Liver (tissue), 9 donors: ENCODE results near the gene STOML2. TPM values are rescaled to one million over a fixed set of nuclear protein-coding genes. Genes with fewer than 3 reads are reported as not detected.

Source experiments
- DNase-seq: peaks from one replicate; pipeline ENCODE4 v3.0.0-alpha.2; 2017; ENCODE audit warnings: low spot score
- H3K27ac ChIP-seq, 2 donors: one replicate each; pipeline ENCODE4 v1.7.0; 2013; ENCODE audit warnings: inconsistent platforms in 2 of 2, low read length in 2 of 2, control low read depth in 1 of 2, low read depth in 1 of 2, mild to moderate bottlenecking in 1 of 2
- H3K27me3 ChIP-seq, 4 donors: one replicate each; pipeline versions ENCODE4 v1.6.1 to v1.7.0; 2013; ENCODE audit warnings: low read length in 3 of 4, inconsistent platforms in 1 of 4, mild to moderate bottlenecking in 1 of 4, moderate library complexity in 1 of 4; ENCODE audit not compliant: control insufficient read depth in 4 of 4, insufficient read depth in 4 of 4
- H3K36me3 ChIP-seq, 4 donors: one replicate each; pipeline versions ENCODE4 v1.6.1 to v1.7.0; 2013; ENCODE audit warnings: low read length in 3 of 4, mild to moderate bottlenecking in 3 of 4, low read depth in 1 of 4, moderate library complexity in 1 of 4; ENCODE audit not compliant: control insufficient read depth in 4 of 4, insufficient read depth in 3 of 4
- H3K4me1 ChIP-seq, 4 donors: one replicate each; pipeline versions ENCODE4 v1.6.1 to v1.7.0; 2013; ENCODE audit warnings: low read length in 3 of 4, mild to moderate bottlenecking in 3 of 4, moderate library complexity in 1 of 4; ENCODE audit not compliant: control insufficient read depth in 4 of 4, insufficient read depth in 4 of 4
- H3K4me3 ChIP-seq, 3 donors: one replicate each; pipeline versions ENCODE4 v1.6.1 to v1.7.0; 2013; ENCODE audit warnings: low read length in 3 of 3, control low read depth in 1 of 3, low read depth in 1 of 3, mild to moderate bottlenecking in 1 of 3
- H3K9ac ChIP-seq, 2 donors: one replicate each; pipeline ENCODE4 v1.7.0; 2013; ENCODE audit warnings: low read length in 2 of 2, mild to moderate bottlenecking in 2 of 2, moderate library complexity in 2 of 2, control low read depth in 1 of 2, low read depth in 1 of 2
- H3K9me3 ChIP-seq, 4 donors: one replicate each; pipeline versions ENCODE4 v1.6.1 to v1.7.0; 2013; ENCODE audit warnings: low read length in 3 of 4; ENCODE audit not compliant: control insufficient read depth in 4 of 4
- EGR1 ChIP-seq, 2 donors: IDR thresholded peaks; 2 replicates each; pipeline ENCODE4 v1.6.1; 2016 to 2018; ENCODE audit warnings: antibody characterized with exemption in 2 of 2, low read depth in 2 of 2
- FOXA1 ChIP-seq: IDR thresholded peaks from 2 replicates; pipeline ENCODE4 v1.6.1; 2016; ENCODE audit warnings: antibody characterized with exemption
- FOXA2 ChIP-seq: IDR thresholded peaks from 2 replicates; pipeline ENCODE4 v1.6.1; 2016; ENCODE audit warnings: antibody characterized with exemption
- GABPA ChIP-seq, 2 donors: IDR thresholded peaks in 1 of 2; conservative IDR thresholded peaks in 1 of 2; 2 replicates each; pipeline ENCODE4 v1.6.1; 2016; ENCODE audit warnings: antibody characterized with exemption in 2 of 2, mild to moderate bottlenecking in 1 of 2, moderate library complexity in 1 of 2
- HNF4A ChIP-seq, 2 donors: conservative IDR thresholded peaks; 2 replicates each; pipeline ENCODE4 v1.6.1; 2016; ENCODE audit warnings: antibody characterized with exemption in 2 of 2, mild to moderate bottlenecking in 2 of 2
- HNF4G ChIP-seq: IDR thresholded peaks from 2 replicates; pipeline ENCODE4 v1.6.1; 2016; ENCODE audit warnings: antibody characterized with exemption
- JUND ChIP-seq, 2 donors: IDR thresholded peaks; 2 replicates each; pipeline ENCODE4 v1.6.1; 2016; ENCODE audit warnings: antibody characterized with exemption in 2 of 2
- NR2F2 ChIP-seq: IDR thresholded peaks from 2 replicates; pipeline ENCODE4 v1.6.1; 2016; ENCODE audit warnings: antibody characterized with exemption
- RAD21 ChIP-seq, 2 donors: IDR thresholded peaks; 2 replicates each; pipeline ENCODE4 v1.6.1; 2016; ENCODE audit warnings: antibody characterized with exemption in 2 of 2, mild to moderate bottlenecking in 2 of 2
- RXRA ChIP-seq, 2 donors: IDR thresholded peaks; 2 replicates each; pipeline ENCODE4 v1.6.1; 2017 to 2018; ENCODE audit warnings: antibody characterized with exemption in 2 of 2, mild to moderate bottlenecking in 1 of 2
- SP1 ChIP-seq: IDR thresholded peaks from 2 replicates; pipeline ENCODE4 v1.6.1; 2018; ENCODE audit warnings: antibody characterized with exemption, mild to moderate bottlenecking
- TAF1 ChIP-seq: conservative IDR thresholded peaks from 2 replicates; pipeline ENCODE4 v1.6.1; 2016; ENCODE audit warnings: antibody characterized with exemption, mild to moderate bottlenecking
- YY1 ChIP-seq: IDR thresholded peaks from 2 replicates; pipeline ENCODE4 v1.6.1; 2016; ENCODE audit warnings: antibody characterized with exemption, mild to moderate bottlenecking
- WGBS: extraction: QIAGEN DNeasy Blood & Tissue Kit; methylation state at CpG from one replicate; pipeline ENCODE4 v1.1.7; 2013; 5-methylcytosine and 5-hydroxymethylcytosine counted together
- polyA plus RNA-seq, 2 donors: library from polyadenylated mRNA; stranded (reverse) in 1 of 2; unstranded in 1 of 2; fragments of 200-250 nt in 1 of 2; fragments of >200 nt in 1 of 2; fragmentation: Nextera tagmentation in 1 of 2; extraction: Ambion mirVana in 1 of 2; gene quantifications; one replicate each; pipeline versions ENCODE4 v1.2.1 to v1.2.3, GENCODE V29; 2013 to 2015
- total RNA-seq, 2 donors: library from RNA; depleted of rRNA; stranded (reverse); fragments of >200 nt; gene quantifications; one replicate each; pipeline ENCODE4 v1.2.3, GENCODE V29; 2014
- TF ChIP-seq, protein P1 (sequence below): IDR thresholded peaks from 2 replicates; pipeline ENCODE4 v1.6.1; 2016; ENCODE audit warnings: antibody characterized with exemption
- TF ChIP-seq, protein P2 (sequence below): fragments of 150-350 bp; IDR thresholded peaks from 2 replicates; pipeline ENCODE4 v1.5.1; 2017; ENCODE audit warnings: improper control_type of control experiment, low read depth, low read length; ENCODE audit not compliant: missing input control
- TF ChIP-seq, protein P3 (sequence below): IDR thresholded peaks from 2 replicates; pipeline ENCODE4 v1.6.1; 2016; ENCODE audit warnings: antibody characterized with exemption, mild to moderate bottlenecking
- TF ChIP-seq, protein P4 (sequence below): IDR thresholded peaks from 2 replicates; pipeline ENCODE4 v1.6.1; 2016; ENCODE audit warnings: antibody characterized with exemption
- TF ChIP-seq, protein P5 (sequence below): IDR thresholded peaks from 2 replicates; pipeline ENCODE4 v1.6.1; 2016; ENCODE audit warnings: antibody characterized with exemption
- donor health status: healthy.
- donor health status: healthy.
- donor health status: healthy.
- donor health status: healthy.
- donor health status: healthy.

STOML2 gene
- total and polyA plus RNA-seq, 4 donors: 77.8 to 96.8 (median 81.5) TPM

DNA sequence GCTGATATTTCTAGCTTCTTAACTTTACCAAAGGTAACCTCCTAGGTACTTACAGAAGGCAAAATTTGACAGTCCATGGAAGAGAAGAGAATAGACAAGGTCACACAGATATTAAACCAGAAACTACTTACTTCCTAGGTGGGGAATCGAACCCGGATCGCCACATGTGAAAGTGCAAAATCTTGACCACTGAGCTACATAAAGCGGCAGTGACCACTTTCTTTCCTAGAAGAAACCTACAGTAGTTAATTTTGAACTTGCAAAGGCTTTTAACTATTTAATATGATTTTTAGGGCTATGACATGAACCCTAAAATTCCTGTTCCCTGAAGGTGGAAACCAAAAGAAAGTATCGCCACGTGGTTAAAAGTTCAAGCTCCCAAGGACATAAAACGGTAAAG lies 33.1 kb upstream of the STOML2 start (continued):
- TF ChIP-seq, protein P1, sequence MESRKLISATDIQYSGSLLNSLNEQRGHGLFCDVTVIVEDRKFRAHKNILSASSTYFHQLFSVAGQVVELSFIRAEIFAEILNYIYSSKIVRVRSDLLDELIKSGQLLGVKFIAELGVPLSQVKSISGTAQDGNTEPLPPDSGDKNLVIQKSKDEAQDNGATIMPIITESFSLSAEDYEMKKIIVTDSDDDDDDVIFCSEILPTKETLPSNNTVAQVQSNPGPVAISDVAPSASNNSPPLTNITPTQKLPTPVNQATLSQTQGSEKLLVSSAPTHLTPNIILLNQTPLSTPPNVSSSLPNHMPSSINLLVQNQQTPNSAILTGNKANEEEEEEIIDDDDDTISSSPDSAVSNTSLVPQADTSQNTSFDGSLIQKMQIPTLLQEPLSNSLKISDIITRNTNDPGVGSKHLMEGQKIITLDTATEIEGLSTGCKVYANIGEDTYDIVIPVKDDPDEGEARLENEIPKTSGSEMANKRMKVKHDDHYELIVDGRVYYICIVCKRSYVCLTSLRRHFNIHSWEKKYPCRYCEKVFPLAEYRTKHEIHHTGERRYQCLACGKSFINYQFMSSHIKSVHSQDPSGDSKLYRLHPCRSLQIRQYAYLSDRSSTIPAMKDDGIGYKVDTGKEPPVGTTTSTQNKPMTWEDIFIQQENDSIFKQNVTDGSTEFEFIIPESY: no peak
- no peak for TF ChIP-seq HNF4A (conservative IDR thresholded peaks at IDR 0.05)

DNA sequence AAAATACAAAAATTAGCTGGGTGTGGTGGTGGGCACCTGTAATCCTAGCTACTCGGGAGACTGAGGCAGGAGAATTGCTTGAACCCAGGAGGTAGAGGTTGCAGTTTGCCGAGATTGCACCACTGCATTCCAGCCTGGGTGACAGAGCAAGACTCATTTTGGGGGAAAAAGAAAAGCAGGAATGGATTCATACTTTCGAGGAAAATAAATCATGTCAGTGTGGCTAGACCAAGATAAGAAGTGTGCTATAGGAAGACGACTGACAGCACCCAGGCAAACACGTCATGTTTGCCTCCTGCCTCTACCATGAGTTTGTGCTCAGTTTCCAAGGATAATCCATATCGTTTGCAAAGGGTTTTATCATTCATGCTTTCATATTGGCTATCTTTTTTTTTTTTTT lies 32.0 kb upstream of the STOML2 start:
- Histone ChIP-seq H3K9me3 (no peaks in the 10 kb centered on the region), H3K4me1 (peaks cover 0 to 11% (median 5%) of the 10 kb centered on the region in 4 donors), H3K27ac (no peak overlapping the region), H3K4me3 (no peak overlapping the region), H3K27me3 (no peaks in the 10 kb centered on the region), H3K9ac (no peak overlapping the region), H3K36me3 (no peaks in the 10 kb centered on the region)
- TF ChIP-seq RXRA (IDR thresholded peaks at IDR 0.05): no peak
- TF ChIP-seq EGR1 (IDR thresholded peaks at IDR 0.05; ENCODE audit: low read depth in 2 of 2): no peak
- TF ChIP-seq TAF1: no peak
- TF ChIP-seq NR2F2: no peak
- TF ChIP-seq RAD21 (IDR thresholded peaks at IDR 0.05): no peak
- TF ChIP-seq SP1: no peak
- no peak for TF ChIP-seq FOXA2
- TF ChIP-seq, protein P2, sequence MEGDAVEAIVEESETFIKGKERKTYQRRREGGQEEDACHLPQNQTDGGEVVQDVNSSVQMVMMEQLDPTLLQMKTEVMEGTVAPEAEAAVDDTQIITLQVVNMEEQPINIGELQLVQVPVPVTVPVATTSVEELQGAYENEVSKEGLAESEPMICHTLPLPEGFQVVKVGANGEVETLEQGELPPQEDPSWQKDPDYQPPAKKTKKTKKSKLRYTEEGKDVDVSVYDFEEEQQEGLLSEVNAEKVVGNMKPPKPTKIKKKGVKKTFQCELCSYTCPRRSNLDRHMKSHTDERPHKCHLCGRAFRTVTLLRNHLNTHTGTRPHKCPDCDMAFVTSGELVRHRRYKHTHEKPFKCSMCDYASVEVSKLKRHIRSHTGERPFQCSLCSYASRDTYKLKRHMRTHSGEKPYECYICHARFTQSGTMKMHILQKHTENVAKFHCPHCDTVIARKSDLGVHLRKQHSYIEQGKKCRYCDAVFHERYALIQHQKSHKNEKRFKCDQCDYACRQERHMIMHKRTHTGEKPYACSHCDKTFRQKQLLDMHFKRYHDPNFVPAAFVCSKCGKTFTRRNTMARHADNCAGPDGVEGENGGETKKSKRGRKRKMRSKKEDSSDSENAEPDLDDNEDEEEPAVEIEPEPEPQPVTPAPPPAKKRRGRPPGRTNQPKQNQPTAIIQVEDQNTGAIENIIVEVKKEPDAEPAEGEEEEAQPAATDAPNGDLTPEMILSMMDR: no peak
- TF ChIP-seq, protein P3, sequence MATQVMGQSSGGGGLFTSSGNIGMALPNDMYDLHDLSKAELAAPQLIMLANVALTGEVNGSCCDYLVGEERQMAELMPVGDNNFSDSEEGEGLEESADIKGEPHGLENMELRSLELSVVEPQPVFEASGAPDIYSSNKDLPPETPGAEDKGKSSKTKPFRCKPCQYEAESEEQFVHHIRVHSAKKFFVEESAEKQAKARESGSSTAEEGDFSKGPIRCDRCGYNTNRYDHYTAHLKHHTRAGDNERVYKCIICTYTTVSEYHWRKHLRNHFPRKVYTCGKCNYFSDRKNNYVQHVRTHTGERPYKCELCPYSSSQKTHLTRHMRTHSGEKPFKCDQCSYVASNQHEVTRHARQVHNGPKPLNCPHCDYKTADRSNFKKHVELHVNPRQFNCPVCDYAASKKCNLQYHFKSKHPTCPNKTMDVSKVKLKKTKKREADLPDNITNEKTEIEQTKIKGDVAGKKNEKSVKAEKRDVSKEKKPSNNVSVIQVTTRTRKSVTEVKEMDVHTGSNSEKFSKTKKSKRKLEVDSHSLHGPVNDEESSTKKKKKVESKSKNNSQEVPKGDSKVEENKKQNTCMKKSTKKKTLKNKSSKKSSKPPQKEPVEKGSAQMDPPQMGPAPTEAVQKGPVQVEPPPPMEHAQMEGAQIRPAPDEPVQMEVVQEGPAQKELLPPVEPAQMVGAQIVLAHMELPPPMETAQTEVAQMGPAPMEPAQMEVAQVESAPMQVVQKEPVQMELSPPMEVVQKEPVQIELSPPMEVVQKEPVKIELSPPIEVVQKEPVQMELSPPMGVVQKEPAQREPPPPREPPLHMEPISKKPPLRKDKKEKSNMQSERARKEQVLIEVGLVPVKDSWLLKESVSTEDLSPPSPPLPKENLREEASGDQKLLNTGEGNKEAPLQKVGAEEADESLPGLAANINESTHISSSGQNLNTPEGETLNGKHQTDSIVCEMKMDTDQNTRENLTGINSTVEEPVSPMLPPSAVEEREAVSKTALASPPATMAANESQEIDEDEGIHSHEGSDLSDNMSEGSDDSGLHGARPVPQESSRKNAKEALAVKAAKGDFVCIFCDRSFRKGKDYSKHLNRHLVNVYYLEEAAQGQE: no peak
- TF ChIP-seq, protein P4, sequence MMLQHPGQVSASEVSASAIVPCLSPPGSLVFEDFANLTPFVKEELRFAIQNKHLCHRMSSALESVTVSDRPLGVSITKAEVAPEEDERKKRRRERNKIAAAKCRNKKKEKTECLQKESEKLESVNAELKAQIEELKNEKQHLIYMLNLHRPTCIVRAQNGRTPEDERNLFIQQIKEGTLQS: no peak
- TF ChIP-seq HNF4G: no peak
- TF ChIP-seq JUND (IDR thresholded peaks at IDR 0.05): no peak
- TF ChIP-seq, protein P5, sequence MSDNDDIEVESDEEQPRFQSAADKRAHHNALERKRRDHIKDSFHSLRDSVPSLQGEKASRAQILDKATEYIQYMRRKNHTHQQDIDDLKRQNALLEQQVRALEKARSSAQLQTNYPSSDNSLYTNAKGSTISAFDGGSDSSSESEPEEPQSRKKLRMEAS: no peak
- no peak for TF ChIP-seq YY1
- TF ChIP-seq, protein P1: no peak
- TF ChIP-seq GABPA (IDR thresholded peaks at IDR 0.05 in 1 of 2, conservative IDR thresholded peaks at IDR 0.05 in 1 of 2): no peak
- no peak for TF ChIP-seq HNF4A (conservative IDR thresholded peaks at IDR 0.05)
- TF ChIP-seq FOXA1: no peak
- 88% methylated on average over 6 of the region's 6 CpGs for WGBS
- no peak for DNase-seq
